NCI-H2081 (cell line): ENCODE measurements around the gene PIGR.
A peak's percentile ranks its signal among the peaks of the same experiment; 100 is the strongest.
"Not testable (repeated sequence)": the region's sequence is repeated elsewhere in the genome, so short reads cannot be mapped to it uniquely, and the experiment has no call there.

ENCODE experiments used
- DNase-seq, 2 experiments: peaks; one replicate each; lab custom pipeline; 2025; lab: John Stamatoyannopoulos, UW

Gene PIGR

DNA sequence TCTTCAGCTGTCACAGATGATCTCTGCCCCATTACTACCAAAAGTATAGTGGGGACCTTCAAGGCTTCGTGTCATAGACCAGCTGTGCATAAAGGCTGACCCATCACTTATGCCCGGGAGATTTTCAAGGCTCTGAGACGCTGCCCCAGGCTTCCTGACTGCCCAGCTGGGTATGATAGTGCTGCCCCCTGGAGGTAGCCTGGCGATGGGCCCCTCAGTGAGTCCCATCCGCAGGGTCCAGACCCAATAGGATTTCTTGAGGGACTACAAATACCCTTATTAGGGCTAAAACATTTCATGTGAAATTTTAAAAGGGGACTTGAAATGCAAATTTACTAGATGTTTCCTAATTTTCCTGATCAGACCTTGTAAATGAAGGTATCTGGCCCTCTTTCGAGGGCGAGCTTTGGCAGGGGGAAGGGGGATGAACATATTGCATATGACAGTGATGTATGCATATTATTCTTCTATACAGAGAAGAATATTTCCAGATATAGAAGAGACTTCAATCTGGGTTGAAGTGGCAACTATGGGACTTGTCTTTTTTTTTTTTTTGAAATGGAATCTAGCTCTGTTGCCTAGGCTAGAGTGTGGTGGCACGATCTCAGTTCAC, 12.8 kb downstream of the PIGR start:
- DNase-seq, result no peak

DNA sequence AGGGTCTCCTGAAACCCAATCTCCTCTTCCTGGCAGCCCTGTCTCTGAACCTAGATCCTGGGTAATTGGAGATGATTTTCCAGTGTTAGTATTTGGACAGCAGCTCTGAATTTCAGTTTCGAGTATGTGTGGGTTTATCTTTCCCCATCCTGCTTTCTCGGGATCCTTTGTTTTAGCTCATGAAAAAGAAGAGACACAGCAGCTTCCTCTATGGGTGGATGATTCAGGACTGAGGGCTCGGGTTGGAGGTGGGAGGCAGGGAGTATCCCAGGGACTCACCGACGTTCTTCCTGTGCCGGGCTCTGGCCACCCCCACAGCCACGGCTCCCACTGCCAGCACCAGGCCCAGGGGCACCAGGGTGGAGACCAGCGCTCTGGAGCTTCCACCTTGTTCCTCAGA, 14.1 kb downstream of the PIGR start:
- DNase-seq, result no peak

DNA sequence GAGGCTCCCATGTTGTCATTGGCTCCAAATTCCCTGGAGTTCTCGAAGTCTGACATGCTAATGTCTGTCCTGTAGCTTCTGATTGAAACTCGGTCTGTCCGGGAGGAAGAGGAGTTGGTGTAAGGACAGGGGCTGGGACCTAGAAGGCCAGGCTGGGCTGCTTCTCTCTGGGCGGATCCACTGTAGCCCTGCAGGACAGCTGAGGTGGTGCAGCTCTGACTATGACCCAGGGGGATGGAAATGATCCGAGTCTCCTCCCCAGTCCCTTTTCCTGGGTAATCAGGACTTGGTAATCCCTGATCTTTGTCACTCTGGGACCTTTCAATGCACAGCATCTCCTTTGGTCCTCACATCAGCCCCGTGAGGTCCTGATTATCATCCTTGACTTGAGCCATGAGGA, 14.6 kb downstream of the PIGR start:
- no peak for DNase-seq

DNA sequence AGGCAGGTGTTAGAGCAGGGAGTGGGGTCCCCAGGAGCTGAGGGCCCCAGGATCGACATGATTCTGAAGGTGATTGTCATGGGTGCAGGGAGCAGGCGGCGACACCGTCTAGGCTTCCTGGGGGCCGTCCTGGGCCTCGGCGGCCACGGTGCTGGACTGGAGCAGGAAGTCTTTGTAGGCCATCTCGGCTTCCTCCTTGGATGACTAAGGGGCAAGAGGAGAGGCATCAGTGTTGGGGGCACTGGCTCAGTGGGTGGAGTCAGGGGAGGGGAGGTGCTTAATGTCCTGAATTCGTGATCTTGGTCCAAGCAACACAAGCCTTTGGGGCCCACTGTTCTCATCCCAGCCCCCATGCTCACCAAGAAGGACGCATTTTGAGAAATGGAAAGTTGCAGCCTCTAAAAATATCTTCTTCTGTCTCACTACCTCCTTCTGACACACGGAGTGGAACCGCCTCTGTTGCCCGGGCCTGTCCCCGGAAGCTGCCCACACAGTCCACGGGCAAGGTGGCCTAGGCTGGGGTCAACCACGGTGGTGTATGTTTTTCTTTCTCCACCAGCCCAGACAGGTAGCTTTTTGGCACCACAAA, 16.0 kb downstream of the PIGR start:
- DNase-seq, result no peak

DNA sequence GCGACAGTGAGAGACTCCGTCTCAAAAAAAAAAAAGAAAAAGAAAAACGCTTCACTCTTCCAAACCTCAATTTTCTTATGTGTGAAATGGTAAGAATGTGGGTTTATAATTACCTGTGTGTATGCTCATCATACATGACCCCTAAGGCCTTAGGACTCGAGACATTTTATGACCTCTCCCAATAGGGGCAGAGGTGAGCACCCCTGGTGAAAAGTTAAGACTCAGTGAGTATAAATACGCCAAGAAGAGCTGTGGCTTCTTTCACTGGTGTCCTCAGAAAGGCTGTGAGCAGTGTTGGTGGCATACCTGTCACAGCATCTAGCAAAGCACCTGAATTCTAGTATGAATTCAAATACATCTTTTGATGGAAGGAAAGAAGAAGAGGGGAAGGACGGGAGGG, 16.7 kb downstream of the PIGR start:
- DNase-seq, result no peak

DNA sequence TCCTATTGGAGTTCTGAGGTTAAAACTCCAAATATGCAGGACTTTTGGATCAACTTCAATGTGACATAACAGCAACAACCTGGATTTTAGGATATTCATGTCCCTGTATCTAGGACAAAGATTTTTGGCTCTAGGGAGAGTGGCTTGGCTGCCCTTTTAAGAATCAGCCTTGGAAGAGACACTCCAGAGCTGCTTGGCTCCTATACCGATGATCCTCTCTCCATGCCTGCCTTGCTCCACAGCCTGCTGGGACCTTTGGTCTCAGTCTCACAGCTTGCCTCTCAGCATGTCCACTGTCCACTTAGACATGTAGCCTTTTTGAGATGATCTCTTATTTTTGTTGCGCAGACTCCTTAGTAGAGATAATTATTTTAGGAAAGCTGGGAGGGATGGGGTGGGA, 20.0 kb downstream of the PIGR start:
- no peak for DNase-seq

DNA sequence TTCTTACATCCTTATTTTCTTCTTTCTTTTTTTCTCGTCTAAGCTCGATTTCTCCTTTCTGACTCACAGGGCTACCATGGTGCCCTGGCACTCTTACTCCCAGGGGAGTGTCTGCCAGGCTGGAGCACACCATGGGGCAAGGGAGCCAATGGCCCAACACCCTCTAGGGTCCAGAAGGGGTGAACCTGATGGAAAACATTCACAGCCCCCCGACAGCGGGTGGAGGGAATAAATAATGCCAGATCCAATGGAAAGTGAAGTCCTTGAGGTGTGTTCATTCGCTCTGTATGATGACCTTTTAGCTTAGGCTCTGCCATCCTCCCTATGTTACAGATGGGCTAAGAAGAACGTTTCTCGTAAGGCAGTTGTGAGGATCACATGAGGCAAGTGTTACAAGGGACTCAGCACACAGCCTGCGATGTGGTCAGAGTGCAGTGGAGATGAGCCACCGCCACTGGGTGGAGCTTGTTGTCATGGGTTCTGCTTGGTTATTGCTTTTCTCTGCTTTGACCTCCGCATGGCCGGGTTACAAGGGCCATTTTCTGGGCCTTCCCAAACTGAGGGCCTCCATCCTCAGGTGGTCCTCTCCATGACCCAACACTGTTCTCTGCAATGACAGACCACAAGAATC, 21.0 kb downstream of the PIGR start:
- DNase-seq, result no peak

DNA sequence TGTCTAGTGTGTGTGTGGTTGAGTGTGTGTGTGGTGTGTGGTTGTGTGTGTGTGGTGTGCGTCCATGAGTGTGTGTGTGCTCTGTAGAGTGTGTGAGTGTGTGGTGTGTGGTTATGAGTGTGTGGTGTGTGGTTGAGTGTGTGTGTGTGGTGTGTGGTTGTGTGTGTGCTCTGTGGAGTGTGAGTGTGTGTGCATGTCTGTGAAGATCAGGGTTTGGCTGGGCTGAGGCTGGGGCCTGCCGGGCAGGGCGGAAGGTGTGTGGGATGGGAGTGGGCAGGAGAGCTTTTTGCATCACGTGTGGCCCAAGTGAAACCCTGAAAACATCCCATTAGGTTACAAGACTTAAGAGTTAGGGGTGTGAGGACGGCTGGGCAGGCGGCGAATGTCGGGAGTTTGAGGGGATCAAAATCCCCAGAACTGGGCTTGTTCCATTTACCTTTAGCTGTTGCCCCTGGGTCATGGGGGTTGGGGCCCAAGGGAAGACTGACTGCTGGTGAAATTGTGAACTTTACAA, 21.6 kb downstream of the PIGR start:
- no peak for DNase-seq

DNA sequence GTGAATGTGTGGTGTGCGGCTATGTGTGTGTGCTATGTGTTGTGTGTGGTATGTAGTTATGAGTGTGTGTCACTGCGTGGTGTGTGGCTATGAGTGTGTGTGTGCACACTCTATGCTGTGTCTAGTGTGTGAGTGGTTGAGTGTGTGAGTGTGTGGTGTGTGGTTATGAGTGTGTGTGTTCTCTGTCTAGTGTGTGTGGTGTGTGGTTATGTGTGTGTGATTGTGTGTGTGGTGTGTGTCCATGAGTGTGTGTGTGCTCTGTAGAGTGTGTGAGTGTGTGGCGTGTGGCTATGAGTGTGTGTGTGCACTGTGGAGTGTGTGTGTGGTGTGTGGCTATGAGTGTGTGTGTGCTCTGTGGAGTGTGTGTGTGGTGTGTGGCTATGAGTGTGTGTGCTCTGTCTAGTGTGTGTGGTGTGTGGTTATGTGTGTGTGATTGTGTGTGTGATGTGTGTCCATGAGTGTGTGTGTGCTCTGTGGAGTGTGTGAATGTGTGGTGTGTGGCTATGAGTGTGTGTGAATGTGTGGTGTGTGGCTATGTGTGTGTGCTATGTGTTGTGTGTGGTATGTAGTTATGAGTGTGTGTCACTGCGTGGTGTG, 22.2 kb downstream of the PIGR start:
- DNase-seq, result not testable (repeated sequence)

DNA sequence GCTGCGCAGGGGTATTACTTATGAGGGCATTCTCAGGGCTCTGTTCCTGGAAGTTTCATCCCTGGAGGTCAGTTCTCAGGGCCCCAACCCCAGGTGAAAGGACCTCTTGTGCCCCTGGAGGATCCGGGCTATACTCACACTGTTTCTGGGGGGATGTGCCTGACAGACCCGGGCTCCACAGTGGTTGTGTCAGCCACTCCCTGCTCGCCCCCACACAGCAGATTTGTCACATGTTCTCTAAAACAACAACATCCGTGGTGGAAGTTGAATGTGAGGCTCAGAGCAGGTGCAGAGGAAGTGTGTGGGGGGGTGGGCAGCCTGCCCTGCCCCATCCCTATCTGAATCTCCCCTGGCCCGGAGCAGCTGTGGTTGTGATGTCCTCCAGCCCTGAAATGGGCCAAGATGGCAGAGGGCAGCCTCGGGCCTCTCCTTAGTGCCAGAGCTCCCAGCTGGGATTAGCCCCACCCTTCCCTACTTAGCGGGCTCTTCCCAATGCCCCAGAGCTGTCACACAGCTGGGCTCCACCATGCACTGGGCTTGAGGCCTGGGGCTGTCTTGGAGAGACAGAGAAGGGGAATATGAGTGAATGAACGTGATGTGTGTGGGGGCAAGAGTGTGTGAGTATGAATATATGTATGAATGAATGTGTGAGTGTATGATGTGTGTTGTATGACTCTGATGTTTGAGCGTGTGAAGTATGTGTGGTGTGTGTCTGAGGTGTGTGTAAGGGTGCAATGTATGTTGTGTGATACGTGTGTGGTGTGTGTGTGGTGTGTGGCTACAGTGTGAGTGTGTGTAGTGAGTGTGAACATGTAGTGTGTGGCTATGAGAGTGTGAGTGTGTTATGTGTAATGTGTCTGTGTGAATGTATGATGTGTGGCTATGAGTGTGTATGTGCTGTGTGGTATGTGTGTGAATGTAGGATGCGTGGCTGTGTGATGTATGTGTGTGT, 23.0 kb downstream of the PIGR start:
- DNase-seq, result no peak

DNA sequence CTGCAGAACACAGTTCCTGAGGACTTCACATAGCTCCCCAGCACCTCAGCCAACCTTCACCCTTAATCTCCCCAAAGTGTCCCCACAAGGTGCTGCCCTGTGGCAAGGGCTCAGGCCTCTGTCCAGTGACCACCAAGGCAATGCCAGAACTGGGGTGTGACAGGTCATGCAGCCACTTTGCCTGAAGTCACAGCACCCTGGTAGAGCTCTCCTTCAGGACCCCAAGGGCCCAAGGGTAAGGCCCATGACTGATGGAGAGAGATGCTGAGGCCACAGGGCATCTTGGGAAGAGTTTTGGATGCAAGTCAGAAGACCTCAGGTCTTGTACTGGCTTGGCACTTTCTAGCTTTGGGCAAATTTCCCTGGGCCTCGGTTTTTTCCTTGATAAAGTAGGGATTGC, 23.7 kb downstream of the PIGR start:
- DNase-seq, result no peak

DNA sequence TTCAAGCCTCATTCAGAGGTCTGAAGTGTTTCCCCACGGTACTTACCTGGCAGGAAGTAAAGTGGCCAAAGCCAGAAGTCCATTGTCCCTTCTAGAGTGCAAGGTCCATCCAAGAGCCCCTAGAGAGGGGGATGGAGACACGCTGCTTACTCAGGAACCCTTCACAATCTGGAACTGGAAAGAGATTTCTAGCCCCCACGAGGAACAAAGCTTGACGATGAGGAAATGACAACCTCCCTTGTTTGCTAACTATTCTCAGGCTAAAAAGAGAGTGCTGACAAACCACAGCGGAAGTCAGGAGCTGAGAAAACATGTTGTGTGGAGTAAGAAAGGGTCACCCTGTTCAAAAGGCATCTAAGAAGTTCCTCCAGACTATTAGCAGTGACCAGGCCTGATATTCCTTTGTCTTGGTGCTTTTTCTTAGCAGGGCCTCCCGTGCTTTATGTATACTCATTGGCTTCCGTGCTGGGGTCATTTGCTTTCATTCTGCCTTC, 24.4 kb downstream of the PIGR start, which contains the start of gene FCMR:
FCMR (minus strand) TSS at position 170 of the 494 bp plus-strand sequence; CDS start at position 83, 87 bp downstream.
- no peak for DNase-seq

DNA sequence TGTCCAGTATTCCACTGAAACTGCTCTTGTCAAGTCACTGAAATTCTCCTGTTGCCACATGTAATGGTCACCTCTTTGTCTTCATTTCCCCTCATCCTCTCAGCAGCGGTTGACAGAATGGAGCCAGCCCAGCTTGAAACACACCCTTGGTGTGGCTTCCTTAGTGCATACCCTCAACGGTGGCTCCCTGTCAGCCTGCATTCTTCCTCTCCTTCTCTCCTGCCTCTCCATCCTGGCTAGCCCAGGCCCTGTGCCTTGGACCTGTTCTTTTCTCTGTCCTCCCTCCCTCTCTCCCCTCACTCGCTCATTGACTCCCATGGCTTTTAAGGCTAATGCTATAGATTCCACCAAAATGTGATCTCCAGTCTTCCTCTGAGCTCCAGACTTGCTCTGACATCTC, 28.2 kb downstream of the PIGR start:
- DNase-seq, result no peak

DNA sequence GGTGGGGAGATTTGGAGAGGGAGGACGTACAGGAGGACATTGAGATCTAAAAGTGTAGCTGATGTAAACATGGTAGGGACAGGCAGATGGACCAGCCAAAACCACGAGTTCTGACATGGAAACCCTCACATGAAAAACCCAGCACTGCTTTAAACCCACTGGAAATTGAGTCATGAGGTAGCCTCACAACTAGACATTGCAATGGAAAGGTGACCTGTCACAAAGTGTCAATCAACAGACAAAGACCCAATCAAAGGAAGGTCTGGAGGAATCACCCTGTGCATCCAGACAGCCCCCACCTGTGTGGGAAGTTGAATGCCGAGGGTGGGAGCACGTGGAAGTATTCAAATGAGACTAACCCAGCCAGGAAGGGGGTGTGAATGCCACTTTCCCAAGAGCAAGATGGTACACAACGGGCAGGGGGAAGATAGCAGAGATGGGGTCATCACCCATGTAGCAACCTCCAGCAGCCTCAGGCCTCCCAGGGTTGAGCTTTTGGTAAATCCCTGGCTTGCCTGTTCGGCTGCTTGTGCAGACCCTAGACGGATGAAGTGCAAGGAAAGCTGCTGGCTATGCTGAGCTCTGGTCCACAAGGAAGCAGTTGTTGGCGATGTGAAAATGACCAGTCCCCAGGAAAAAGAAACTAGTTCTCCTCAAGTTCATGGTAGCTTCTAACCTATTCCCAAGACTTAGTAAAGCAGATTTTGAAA, 30.1 kb downstream of the PIGR start:
- DNase-seq, result no peak

DNA sequence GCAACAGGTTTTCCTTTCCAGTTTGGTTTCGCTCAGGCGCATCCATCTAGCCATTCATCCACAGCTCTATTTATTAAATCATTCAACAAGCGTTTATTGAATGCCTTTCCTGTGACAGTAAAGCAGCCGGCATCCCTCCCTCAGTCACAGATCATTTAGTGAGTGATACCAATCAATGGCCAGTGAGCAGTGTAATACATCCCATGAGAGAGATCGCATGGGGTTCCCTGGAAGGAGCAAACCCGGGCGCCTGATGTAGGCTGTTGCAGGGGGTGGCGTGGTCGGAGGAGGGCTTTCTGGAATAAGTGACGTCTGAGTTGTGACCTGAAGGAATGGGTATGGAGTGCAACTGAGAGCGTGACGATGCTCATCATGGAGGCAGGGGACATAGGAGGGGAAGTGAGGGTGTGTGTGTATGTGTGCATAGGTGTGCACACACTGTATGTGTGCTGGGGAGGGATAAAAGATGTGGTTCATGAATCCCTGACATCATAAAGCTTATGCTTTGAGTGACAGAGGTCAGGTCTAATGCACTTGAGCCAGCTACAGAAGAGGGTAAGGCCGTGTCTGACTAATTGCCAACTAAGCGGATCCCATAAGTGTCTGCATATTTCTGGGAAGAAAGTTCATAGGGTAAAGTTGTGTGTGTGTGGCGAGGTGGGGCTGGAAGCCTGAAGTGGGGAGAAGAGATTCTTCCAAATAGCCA, 31.1 kb downstream of the PIGR start:
- no peak for DNase-seq

DNA sequence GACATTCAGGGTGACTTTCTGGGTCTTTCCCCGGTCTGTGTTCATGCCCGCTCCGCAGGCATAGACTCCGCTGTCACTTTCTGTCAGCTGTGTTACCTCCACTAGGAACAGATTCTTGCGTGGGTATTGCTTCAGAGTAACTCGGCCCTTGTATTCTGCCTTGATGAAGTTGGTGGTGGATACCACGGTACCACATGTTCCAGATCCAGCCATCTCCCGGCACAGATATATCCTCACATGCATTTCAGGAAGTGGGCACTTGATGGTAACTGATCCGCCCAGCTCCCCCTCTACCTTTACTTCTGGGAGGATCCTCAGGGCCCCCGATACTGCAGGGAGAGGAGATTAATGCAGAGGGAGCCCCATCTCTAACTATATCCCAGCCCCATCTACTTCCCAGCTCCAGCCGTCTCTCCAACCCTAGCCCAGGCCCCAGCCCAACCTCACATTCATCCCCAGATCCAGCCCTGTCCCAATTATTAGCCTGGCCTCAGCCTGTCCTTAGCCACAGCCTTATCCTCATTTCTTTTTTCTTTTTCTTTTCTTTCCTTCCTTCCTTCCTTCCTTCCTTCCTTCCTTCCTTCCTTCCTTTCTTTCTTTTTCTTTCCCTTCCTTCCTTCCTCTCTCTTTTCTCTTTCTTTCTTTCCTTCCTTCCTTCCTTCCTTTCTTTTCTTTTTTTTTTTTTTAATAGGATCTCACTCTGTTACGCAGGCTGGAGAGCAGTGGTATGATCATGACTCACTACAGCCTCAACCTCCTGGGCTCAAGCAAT, 32.3 kb downstream of the PIGR start:
- DNase-seq, result no peak

DNA sequence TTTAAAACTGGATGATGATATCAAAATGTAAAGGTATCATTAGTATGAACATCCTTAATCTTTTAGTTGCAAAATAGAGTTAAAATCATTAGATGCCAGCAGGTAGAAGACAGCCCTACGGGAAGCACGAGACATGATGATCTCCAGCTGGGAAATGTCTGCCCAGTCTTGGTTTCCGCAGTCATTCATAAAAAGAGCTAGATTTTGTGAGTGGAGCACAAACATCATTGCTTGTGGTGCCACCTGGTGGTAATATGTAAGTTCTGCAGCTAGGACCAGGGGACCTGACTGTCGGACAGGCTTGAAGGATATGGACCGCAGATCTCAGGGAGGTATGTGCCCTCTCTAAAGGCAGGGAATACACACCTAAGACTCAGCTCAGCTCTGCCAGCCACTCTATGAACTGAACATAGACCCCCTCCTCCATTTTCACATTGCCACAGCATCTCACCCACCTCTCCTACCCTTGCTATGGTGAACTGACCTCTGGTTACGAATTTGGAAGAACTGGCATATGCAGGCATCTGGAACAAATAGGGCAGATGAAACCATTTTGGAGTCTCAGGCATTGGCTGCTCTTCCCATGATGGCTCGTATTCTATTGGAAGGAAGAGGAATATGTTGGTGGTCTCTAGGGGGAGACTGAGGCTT, 33.7 kb downstream of the PIGR start:
- peak; percentile 88 to 89 for DNase-seq

DNA sequence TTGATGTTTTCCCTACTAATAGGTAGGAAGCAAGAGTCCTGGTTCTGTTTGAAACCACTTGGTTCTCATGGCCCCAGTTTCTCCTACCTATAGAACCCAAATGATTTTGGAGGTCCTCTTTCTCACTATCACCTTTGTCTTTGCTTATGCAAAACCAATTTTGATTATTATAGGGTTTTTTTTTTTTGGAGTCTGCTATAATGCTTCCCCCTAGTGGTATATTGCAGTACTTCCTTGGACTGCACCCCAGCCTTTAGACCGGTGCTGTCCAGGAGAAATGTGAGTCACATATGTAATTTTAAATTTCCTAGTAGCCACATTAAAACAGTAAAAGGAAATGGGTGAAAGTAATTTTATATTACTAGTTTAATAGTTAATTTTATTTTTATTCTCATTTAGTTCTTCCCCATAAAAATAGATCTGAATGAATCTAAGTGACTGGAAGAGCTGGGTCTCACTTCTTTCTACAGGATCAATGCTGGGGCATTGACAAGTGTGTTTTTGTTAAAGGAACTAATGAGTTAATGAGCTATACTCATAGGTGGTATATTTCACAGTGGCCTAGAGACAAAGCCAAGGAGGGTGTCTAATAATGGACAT, 35.1 kb downstream of the PIGR start:
- peak; percentile 43 to 46 for DNase-seq

DNA sequence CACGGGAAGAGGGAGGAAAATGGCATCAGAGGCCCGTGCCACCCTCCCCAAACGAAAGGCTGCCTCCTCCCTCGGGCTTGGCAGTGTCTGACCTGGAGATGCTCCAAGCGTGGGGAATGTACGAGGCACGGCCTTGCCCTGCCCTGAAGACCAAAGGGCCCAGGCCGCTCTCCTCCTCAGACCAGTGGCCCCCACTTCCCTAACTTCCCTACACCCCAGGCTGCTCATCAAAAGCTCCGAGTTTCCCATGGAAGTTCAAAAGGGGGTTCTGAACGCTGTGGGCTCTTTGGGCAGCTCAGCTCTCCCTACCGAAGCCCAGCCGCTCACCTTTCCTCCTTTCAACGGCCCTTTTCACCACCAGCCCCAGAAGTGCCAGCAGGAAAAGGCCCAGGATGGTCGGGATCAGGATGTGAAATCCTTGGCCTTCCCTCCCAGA, 36.4 kb downstream of the PIGR start:
- no peak for DNase-seq
